Activated CD8-positive, alpha-beta memory T cell treated with anti-CD3 and anti-CD28 coated beads, Interleukin-2, amount 50 U/mL, for 24 hours (primary cell): ENCODE results near the gene MTG1.
"Not testable (repeated sequence)": the region's sequence is repeated elsewhere in the genome, so short reads cannot be mapped to it uniquely, and the experiment has no call there.

Experiments used
- DNase-seq: peaks from one replicate; pipeline ENCODE4 v3.0.0-alpha.2; 2020; ENCODE audit errors: extremely low read depth

Gene MTG1

GRCh38 chr10:133378251-133379096 is 15.5 kb upstream of the MTG1 start:
- no peak for DNase-seq

DNA sequence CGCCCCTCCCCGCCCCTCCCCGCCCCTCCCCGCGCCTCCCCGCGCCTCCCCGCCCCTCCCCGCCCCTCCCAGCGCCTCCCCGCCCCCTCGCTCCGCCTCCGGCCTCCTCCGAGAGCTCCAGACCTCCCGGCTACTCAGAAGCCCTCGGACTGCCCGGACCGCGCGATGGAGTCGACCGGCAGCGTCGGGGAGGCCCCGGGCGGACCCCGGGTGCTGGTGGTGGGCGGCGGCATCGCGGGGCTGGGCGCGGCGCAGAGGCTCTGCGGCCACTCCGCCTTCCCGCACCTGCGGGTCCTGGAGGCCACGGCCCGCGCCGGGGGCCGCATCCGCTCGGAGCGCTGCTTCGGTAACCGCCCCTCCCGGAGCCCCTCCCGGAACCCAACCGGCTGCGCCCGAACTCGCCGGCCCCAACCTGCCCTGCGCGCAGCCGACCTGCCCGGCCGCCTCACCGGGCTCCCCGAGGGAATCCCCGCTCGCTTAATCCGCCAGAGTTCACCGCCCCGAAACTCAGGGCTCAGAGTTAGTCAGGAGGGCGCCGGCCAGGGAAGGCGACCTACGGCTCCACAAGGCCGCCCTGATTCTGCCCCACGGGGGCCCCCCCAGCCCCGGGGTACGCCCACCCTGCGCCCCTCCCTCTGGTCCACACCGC is 14.7 kb upstream of the MTG1 start, which contains the start of gene PAOX:
Gene PAOX (plus strand): TSS at position 111 of the 649 bp plus-strand sequence. CDS start 55 bp downstream, at position 166.
- DNase-seq = peak; percentile 25

GRCh38 chr10:133379801-133380666 is 13.9 kb upstream of the MTG1 start:
- no peak for DNase-seq

DNA sequence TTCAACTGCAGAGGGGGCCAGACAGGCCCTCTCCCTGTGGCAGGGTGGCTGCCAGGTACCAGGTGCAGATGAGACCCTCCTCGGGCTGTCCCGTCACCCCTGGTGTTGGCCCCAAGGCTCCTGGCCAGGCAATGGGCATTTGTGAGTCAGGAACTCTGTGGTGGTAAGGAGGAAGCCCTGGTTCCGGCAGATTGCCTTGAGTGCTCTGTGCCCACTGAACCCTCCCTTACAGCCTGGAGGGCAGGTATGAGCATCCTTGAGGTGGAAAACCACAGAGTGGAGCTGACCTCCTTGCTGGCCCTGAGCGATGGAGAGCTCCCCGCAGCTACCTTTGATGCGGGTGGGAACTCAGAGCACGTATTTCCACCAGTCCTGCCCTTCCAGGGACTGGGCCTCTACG is 12.9 kb upstream of the MTG1 start:
- DNase-seq = no peak

- no peak for DNase-seq
These were observed 10.4 kb upstream of the MTG1 start for GRCh38 chr10:133383551-133383950.

GRCh38 chr10:133384071-133384470 is 9.9 kb upstream of the MTG1 start:
- no peak for DNase-seq

DNA sequence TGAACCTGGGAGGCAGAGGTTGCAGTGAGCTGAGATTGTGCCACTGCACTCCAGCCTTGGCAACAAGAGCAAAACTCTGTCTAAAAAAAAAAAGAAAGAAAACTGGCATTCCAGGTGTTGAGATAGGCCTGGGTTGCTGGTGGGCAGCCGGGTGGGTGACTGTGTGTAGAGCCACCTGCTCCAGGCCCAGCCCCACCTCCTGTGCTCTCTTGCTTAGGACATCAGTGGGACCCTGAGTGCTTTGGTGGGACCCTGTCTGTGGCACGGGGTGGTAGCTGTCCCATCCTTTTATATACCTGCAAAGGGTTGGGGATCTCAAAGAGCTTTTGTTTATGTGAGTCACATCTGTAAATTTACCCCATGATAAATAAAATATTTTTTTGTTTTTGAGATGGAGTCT is 8.7 kb upstream of the MTG1 start:
- no peak for DNase-seq

DNA sequence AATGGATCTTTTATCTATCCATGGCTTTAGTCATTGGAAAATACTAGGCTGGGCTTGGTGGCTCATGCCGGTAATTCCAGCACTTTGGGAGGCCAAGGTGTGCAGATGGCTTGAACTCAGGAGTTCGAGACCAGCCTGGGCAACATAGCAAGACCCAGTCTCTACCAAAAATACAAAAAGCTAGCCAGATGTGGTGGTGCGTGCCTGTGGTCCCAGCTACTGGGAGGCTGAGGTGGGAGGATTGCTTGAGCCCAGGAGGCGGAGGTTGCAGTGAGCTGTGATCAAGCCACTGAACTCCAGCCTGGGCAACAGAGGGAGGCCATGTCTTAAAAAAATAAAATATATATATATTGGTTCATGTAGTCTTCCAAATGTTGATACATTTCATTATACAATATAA is 7.0 kb upstream of the MTG1 start:
- not testable (repeated sequence) for DNase-seq

DNA sequence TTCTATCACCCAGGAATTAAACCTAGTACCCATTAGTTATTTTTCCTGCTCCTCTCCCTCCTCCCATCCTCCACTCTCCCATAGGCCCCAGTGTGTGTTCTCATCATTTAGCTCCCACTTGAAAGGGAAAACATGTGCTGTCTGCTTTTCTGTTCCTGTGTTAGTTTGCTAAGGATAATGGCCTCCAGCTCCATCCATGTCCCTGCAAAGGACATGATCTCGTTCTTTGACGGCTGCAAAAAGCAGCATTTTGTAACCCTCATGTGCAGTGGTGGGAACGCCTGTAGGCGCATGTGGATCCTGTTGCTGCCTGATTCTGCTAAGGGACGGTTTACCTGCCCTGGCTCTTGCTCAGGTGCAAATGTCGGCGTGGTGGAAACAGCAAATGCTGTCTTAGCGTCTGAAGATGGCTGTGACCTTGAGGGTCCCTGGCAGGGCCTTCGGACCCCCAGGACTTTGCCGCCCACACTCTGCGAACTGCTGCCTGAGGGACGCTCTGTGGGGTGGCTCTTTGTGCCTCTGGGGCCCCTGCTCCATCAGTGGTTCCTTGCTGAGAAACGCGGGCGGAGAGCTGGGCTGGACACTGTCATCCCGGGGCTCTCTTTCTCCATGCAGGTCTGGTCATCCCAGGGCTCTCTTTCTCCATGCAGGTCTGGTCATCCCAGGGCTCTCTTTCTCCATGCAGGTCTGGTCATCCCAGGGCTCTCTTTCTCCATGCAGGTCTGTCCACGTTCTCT is 5.6 kb upstream of the MTG1 start:
- no peak for DNase-seq

GRCh38 chr10:133388973-133389818 is 4.8 kb upstream of the MTG1 start:
- DNase-seq = no peak

- no peak for DNase-seq
These were observed 3.2 kb upstream of the MTG1 start for GRCh38 chr10:133390597-133391248.

GRCh38 chr10:133391249-133391635 is 2.7 kb upstream of the MTG1 start:
- no peak for DNase-seq

- no peak for DNase-seq
These were observed 2.0 kb upstream of the MTG1 start for GRCh38 chr10:133391761-133392518.

- no peak for DNase-seq
These were observed 425 bp upstream of the MTG1 start for GRCh38 chr10:133393401-133394063.

- no peak for DNase-seq
These were observed 854 bp downstream of the MTG1 start for GRCh38 chr10:133394801-133395221.

- DNase-seq = no peak
These were observed 2.2 kb downstream of the MTG1 start for GRCh38 chr10:133396035-133396624.

- no peak for DNase-seq
These were observed 4.0 kb downstream of the MTG1 start for GRCh38 chr10:133397938-133398337.

- no peak for DNase-seq
These were observed 5.2 kb downstream of the MTG1 start for GRCh38 chr10:133399123-133399601.
